Erythroblast (primary cell): ENCODE measurements around the gene ADAMTS12.

ENCODE experiments used
- GATA1 ChIP-seq: IDR thresholded peaks from 2 replicates; pipeline ENCODE4 v1.6.1; 2011; ENCODE audit warnings: low read depth, mild to moderate bottlenecking, control low read depth, low read length, moderate library complexity
- POLR2A ChIP-seq: IDR thresholded peaks from 2 replicates; pipeline ENCODE4 v1.6.1; 2011; ENCODE audit warnings: mild to moderate bottlenecking, low read length

GRCh38 chr5:33501260-33501659, 390.5 kb downstream of the ADAMTS12 start:
- TF ChIP-seq POLR2A (no peak), GATA1 (no peak)
